ENCODE data around the gene LPP.

LPP gene

DNA sequence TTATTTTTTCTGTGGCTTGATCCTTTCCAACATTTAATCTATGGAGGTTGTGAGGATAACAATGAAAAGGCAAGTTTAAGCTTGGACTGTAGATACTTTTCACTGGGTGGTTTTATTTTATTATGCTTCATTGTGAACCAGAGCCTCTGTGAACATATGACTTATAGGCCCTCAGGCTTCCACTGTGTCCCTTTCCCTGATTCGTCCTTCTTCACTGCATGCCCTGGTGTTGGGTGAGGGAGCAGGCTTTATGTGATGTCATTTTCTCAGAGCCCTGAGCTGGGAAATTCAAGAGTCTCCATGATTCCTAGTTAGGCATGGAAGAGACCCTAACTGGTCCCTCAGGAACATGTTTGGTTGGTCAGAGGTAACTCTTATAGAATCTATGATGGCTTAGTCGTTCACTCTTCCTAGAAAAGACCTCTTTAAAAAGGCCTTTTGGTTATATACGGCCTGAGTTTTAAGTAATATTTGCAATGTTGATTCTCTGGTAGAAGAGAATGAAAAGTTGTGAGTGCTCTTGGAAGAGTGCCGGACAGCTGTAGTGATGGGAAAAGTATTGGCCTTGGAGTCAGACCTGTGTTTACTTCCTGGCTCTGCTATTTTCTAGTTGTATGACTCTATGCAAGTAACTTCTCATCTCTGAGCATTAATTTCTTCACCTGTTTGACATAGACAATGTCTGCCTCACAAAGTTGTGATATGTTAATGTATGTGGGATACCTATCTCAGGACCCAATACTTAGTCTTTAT, 168.4 kb downstream of the LPP start:
- DNase-seq (ENCODE audit: extremely low read depth in 1 of 2, low read depth in 1 of 2) = no peak

DNA sequence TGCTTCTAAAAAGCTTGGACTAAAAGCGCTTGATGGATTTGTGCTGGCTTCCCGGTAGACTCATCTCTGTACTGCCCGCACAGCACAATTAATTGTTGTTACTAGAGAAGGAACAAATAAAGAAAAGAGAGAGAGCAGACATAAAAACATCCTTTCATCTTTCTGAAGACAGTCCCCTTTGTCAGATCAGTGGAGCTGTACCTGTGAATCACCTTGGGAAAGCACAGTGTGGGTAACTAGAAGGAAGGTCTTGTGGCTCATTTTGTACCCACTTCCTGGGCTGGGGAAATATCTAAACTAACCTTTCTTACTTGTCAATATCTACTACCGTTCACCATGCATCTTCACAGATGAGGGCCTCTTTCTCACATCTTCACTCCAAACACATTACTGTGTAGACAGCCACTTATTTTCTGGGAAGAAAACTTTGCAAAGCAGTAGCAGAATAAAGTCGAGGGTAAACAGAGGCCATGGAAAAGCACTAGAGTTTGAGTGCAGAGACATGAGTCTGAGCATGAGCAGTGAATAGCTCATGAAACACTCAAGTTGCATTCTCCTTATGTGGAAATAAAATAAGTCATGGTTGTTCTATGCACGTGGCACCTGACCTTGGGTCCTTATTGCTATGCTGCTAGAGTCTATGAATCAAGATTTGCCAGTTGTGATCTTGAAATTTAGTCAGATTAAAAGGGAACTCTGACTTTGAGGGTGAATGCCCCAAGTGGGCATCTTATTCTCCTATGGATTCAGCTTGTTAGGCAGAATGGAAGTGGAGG, 169.3 kb downstream of the LPP start:
- DNase-seq (ENCODE audit: extremely low read depth in 1 of 2, low read depth in 1 of 2) = no peak

DNA sequence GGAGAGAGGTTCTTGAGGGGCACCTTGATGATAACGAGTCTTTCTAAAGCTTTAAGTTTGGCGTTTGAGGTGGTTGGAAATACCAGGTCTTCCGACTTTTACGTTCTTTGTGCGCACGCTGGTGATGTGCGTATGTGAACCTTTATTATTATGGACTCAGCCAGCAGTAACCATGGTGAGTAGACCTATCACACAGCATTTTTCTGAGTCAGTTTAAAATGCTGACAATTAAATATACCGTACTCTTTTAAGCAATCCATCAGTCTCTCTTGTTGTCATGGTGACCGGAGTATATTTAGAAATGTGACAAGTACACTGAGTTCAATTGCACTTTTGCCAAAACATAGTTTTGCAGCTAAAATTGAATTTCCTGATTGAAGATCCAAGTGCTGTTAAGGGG, 172.2 kb downstream of the LPP start:
- DNase-seq (ENCODE audit: extremely low read depth in 1 of 2, low read depth in 1 of 2) = no peak

DNA sequence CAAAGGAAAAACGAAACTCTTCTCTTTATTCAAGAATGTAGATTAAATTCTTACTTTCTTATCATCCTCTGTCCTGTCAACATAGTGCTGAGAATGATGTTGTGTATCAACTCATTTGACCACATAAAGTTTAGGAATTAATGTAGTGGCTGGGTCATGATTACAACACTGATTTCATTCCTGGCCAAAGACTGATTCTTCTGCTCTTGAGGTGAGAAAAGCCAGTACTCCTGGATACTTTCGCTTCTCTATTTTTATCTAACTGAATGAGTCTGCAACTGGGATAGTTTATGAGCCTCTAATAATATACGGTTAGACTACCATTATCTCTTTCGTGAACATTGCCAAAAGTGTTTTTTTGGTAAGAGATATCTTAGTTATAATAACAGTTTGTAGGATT, 173.0 kb downstream of the LPP start:
- DNase-seq (ENCODE audit: extremely low read depth in 1 of 2, low read depth in 1 of 2) = no peak

DNA sequence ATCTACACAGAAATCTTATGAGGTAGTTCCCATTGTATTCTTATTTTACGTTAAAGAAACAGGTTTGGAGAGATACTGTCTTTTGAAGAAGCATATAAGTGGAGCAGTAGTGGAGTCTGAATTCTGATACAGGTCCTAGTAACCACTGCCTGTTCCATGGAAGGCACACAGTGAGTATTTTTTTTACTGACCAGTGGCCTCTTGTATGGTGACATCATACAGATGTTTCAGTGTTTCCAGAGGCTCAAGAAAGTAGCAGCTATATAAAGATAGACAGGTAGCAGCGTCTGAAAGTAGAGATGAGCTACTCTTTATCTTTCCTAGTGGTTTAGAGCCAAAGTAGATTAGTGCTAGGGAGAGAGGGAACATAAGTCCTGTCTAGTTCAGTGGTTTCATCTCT, 173.5 kb downstream of the LPP start:
- DNase-seq (ENCODE audit: extremely low read depth in 1 of 2, low read depth in 1 of 2) = no peak

DNA sequence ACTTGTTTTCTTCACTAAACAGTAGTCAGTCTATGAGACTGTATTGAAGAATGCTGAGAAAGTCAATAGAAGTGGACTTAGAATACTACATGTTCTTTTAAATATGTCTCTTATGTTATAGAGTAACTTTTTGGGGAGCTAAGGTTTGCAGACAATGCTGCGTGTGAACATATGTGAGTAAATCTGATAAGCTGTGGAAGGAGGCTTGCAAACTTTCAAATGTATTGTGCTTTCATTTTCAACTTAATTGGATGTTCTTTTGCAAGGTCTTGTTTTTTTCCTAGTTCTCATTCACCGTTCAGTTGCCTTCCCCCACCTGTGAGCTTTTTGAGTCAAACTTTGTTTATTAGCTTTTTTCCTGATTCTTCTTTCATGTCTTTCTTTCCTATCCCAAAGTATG, 176.2 kb downstream of the LPP start:
- DNase-seq (ENCODE audit: extremely low read depth in 1 of 2, low read depth in 1 of 2) = no peak

DNA sequence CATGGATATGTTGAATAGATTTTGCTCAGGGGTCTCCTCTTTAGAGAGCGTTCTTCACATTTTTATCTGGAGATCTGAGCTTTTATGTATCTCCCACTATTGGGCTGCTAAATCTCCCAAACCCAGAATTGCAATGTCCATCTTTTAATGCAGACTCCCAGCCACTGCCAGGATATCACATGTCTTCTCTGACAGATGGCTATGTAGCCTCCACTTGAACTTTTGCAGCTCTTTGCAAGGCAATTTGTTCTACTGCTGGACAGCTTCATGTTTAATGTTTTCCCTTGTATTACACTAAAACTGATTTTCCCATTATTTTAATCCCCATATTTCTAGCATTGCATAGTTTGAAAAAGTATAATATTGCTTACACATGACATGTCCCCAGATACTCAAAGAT, 177.2 kb downstream of the LPP start:
- DNase-seq (ENCODE audit: extremely low read depth in 1 of 2, low read depth in 1 of 2) = no peak

DNA sequence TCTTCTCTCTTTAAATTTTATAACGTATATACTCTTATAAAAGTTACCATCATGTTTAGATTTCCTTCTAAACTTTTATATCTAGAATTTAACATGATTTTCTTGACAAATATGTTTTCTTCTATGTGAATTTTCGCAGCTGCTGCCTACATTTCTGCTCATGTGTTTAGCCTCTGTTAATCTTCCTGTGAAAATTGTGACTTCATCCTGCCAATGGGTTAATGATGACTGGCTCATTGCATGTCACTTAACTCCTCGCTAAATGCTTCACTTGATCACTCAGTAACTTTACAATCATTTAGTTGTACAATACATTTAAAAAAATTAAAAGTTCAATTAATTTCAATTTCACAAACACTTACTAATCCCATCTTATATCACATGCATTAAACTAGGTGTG, 178.1 kb downstream of the LPP start:
- DNase-seq (ENCODE audit: extremely low read depth in 1 of 2, low read depth in 1 of 2) = no peak

DNA sequence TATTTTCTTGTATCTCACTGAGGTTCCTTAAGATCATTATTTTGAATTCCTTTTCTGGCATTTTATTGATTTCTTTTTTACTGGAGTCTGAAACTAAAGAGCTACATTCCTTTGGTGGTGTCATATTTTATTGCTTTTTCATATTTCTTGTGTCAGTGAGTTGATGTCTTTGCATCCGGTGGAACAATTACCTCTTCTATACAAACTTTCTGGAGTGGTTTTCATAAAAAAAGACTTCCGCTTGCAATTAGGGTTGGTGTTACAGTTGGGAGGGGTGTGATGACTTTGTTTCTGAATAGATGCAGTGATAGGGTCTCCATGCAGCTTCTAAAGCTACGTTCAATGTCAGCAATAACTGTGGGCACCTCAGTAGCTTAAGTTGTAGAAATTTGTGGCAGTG, 181.7 kb downstream of the LPP start:
- DNase-seq (ENCODE audit: extremely low read depth in 1 of 2, low read depth in 1 of 2) = no peak

DNA sequence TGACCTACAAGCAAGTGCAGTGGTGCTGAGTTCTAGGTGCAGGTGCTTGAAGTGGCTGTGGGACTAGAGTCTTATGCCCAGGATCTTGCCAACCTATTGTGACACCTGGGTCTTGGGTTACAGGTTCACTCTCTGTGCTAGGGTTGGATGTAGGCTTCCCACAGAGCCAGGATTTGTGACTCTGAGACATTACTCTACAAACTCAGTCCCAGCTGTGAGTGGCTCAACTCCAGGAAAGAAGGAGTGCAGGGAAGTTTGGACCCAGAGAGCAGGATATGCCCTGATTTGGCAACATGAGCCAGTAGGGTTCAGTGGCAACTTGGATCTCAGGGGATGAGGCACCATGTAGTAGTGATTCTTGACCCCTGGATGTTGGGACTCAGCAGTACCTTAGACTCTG, 182.2 kb downstream of the LPP start:
- no peak for DNase-seq (ENCODE audit: extremely low read depth in 1 of 2, low read depth in 1 of 2)

DNA sequence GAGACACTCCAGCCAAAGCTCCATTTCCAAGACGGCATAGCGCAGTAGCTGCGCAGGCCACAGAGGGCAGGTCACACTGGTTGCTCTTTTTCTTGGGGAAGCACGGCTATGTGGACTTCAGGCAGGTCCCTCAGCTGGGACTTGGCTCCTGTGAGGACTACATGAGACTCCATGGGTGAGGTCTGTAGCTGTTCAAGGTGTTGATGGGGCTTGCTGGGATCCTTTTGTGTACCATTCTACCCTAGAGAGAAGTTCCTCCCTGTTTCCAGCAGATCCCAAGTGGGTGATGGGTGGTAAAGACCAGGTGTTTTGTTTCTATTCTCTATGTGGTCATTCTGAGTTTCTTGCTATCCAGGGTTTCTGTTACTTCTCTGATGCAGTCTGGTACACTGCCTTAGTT, 183.3 kb downstream of the LPP start:
- no peak for DNase-seq (ENCODE audit: extremely low read depth in 1 of 2, low read depth in 1 of 2)

DNA sequence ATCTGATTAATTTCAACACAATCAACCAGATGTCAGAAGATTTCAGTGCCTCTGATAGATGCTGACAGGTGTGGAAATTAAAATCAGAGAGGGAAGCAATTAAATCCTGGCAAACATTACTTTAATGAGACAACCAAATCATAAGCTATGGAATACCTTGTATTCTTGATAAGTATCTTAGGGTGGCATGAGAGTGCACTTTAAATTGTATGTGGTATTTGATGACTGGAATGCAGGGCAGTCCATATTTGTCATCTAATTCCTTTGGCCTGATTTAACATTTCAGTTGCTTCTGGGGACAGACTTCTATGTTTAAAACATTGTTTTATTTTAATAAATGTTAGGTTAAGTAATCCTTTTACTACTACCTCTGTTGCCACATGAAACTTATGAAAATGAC, 184.1 kb downstream of the LPP start:
- DNase-seq (ENCODE audit: extremely low read depth in 1 of 2, low read depth in 1 of 2) = no peak

DNA sequence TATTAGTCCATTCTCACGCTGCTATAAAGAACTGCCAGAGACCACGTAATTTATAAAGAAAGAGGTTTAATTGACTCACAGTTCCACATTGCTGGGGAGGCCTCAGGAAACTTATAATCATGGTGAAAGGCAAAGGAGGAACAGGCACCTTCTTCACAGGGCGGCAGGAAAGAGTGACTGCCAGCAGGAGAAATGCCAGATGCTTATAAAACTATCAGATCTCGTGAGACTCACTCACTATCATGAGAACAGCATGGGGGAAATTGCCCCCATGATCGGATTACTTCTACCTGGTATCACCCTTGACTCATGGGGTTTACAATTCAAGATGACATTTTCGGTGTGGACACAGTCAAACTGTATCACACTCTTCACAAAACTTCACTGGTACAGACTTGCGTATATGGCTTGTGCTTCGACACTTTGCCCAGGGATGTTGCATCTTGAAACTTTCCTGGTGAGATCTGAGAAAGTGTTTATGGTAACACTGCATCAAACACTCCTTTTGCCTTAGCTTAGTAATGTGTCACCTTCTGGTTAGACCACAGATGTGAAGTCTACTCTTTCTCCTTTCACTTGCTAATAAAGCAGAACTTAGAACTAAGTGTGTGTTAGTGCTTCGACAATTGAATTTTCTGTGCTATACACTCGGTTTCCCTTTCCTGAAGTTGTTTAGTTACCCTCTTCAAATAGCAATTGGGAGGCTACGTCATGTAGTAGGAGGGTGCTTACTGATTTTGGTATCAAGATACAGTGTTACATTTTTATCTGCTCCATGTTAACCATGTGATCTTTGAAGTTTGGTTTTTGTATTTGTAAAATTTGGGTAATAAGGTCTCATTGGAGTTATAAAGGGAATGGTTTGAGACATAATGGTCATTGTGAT, 185.7 kb downstream of the LPP start:
- no peak for DNase-seq (ENCODE audit: extremely low read depth in 1 of 2, low read depth in 1 of 2)

DNA sequence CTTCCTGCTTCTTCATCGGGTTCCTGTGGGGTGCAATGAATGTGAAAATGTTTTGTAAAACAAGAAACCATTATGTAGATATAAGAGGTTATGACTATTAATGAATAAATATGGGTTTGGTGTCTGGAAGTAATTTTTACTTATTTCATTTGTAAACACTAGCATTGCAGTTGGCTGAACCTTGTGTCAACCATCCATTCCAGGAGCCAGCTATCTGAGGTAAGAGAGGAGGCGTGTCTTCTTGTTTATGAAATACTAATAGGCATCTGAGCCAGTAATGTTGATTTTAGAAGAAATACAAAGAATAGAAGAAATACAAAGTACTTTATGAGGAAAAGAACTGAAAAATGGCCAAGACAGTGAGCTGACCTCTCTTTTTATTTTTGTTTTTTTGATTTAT, 187.5 kb downstream of the LPP start:
- no peak for DNase-seq (ENCODE audit: extremely low read depth in 1 of 2, low read depth in 1 of 2)

DNA sequence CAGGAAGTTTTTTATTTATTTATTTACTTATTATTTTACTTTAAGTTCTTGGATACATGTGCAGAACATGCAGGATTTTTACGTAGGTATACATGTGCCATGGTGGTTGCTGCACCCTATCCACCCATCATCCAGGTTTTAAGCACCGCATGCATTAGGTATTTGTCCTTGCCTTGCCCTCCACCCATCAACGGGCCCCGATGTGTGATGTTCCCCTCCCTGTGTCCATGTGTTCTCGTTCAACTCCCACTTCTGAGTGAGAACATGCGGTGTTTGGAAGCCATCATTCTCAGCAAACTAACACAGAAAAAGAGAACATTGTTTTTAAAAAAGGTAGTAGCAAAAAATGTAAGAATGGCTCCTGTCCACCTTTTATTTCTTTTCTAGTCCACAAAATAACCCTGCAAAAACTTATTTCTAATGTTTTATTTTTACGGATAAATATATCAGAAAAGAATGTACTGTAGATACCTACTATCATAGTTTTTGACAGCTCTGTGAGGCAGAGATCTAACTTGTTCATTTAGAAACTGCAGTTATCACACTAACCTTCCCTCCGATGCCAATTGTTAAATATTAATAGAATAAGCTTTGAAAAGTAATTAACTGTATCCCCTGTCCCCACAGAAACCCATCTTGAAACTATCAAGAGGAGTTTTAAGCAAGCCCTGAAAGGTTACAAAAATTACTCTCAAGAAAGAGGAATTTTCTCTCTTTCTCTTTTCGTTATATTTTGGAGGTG, 189.2 kb downstream of the LPP start:
- DNase-seq (ENCODE audit: extremely low read depth in 1 of 2, low read depth in 1 of 2) = no peak

DNA sequence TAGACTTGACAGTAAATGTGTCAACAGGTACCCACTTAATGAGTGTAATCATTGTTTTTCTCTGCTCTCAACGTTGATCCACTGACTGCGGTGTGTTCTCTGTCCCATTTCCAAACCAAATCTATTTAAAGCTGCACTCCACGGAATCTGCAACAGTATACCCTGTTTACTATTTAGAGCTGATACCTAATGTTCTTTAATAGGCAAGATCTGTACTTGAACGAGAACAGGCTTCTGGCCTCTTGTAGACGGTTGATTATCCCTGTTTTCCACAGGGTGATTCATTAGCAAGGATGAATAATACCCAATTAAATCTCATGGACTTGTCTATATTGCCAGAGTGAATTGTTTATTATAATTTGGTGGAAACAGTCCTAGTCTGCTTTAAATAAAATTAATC, 189.9 kb downstream of the LPP start:
- DNase-seq (ENCODE audit: extremely low read depth in 1 of 2, low read depth in 1 of 2) = no peak

DNA sequence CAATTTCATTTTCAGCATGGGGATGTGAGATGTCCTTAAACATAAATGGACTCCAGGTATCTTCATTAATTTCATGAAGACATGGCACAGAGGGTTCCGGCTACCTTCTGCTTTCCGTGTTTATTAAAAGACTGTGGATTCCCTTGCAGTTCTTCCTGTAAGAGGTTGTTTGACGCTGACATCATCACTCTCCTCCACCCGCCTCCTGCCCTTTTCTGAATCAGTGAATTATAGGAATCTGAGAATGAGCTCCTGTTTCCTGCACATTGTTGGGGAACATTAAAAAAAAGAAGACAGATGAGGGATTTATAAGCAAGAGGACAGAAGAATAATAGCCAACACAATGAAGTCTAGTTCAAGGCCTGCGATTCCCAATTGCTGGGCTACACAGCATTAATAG, 191.3 kb downstream of the LPP start:
- no peak for DNase-seq (ENCODE audit: extremely low read depth in 1 of 2, low read depth in 1 of 2)

DNA sequence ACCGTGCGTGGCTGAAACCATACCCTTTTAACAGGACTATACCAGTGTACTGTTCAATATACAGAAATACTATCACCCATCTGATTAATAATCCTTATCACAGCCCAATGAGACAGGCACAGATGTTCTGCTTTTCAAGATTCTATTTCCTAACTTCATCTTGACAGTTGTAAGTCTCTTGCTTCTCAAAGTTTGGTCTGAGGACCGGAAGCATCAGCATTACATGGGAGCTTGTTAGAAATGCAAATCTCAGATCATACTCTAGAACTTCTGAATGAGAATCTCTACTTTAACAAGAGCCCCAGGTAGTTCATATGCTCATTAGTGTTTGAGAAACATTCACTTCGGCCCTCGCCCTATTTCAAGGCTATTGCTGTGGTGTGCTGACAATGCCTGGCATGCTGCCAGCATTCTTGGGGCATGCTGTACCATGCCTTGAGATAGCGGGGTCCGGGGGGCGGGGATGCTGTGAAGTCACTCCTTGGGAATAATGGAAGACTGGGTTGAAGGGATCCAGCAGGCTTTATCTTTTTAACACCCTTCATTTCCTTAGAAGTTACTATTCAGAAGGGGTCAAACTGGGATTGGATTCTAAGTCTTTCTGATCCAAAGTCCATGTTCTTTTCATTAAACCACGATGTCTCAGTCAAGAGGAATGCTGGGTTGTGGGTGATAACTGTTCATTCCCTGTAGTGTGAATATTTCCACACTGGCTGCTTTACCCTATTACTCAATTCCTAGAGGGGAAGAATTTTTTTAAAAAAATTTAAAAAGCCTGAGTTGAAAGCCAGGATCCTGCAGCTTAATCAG, 194.7 kb downstream of the LPP start:
- DNase-seq (ENCODE audit: extremely low read depth in 1 of 2, low read depth in 1 of 2) = no peak

DNA sequence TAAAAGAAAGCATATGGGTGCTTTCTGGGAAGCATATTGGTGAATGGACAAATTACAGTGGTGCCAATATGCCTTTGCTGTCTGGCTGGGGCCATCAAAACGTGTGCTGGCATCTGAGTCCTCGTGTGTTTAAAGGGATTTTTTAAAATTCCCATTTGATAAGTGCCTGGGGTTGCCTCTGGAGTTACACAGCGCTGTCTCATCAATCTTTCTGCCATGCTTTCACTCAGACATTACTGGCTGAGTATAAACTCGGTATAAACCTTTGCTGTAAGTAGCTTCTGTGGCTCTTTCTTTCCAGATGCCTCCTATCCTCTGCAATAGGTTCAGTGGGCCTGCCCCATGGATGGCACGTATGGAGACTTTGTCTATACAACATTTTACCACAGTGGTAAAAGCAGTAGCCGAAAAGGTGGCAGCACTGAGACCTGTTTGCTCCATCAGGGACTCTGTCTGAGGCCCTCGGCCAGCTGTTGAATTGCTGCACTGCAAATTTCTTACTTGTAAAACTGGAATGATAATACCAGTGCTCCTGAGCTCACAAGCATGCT, 195.5 kb downstream of the LPP start:
- no peak for DNase-seq (ENCODE audit: extremely low read depth in 1 of 2, low read depth in 1 of 2)

DNA sequence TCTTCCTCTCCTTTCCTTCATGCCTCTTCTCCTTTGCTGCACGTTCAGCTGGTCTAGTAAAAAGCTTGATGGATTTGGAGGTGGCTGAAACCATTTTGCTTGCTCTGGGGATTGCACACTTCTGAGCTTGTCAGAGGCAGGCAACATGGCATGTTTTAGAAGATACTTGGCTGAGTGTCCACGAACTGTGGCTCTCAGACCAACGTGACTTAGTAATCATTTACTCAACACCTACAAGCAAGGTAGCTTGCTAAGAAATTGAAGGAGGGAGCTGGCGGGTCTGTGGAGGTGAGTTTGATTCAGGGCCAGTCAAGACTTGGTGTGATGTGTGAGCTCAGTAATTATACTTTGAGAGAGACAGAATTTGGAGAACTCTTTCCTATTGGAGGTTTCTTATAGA, 196.0 kb downstream of the LPP start:
- no peak for DNase-seq (ENCODE audit: extremely low read depth in 1 of 2, low read depth in 1 of 2)
